Prostate gland (tissue), 2 donors: ENCODE measurements around the gene LRRC26.

ENCODE experiments used
- CTCF ChIP-seq, 4 experiments: fragments of 200-600 bp in 2 of 4; fragments of 450-650 bp in 2 of 4; sonication (generic) in 2 of 4; IDR thresholded peaks; 1 replicate in 3 of 4; 2 replicates in 1 of 4; pipeline ENCODE4 v1.5.1; 2016 to 2019; ENCODE audit warnings: antibody characterized with exemption in 4 of 4, mild to moderate bottlenecking in 2 of 4, moderate library complexity in 2 of 4
- POLR2A ChIP-seq: fragments of 450-650 bp; IDR thresholded peaks from one replicate; pipeline ENCODE4 v1.6.1; 2016; ENCODE audit warnings: antibody characterized with exemption, mild to moderate bottlenecking
- POLR2AphosphoS5 ChIP-seq: sonication (generic); formaldehyde crosslinking; IDR thresholded peaks from one replicate; pipeline ENCODE4 v1.6.1; 2017; ENCODE audit warnings: antibody characterized with exemption

- TF ChIP-seq CTCF (IDR thresholded peaks at IDR 0.05): no peak
- no peak for TF ChIP-seq POLR2AphosphoS5
- TF ChIP-seq POLR2A: no peak
These were observed 1.3 kb downstream of the LRRC26 start for GRCh38 chr9:137168573-137168903.
